ENCODE measurements around the gene TENT5D.

TENT5D gene

GRCh38 chrX:80485543-80485942 is 65.3 kb downstream of the TENT5D start:
- H3K9me3 ChIP-seq (ENCODE audit: control insufficient read depth in 1 of 2, low read length in 2 of 2), result no peaks in the 10 kb centered on the region
- no peaks in the 10 kb centered on the region for H3K36me3 ChIP-seq (ENCODE audit: control insufficient read depth in 1 of 2, insufficient read depth in 2 of 2, low read length in 2 of 2)
- H3K4me3 ChIP-seq (ENCODE audit: low read depth in 1 of 2, low read length in 2 of 2), result no peak overlapping the region
- H3K4me1 ChIP-seq (ENCODE audit: control insufficient read depth in 1 of 2, insufficient read depth in 2 of 2, low read length in 2 of 2), result no peaks in the 10 kb centered on the region
- no peak overlapping the region for H3K27ac ChIP-seq (ENCODE audit: low read length)
- no peaks in the 10 kb centered on the region for H3K27me3 ChIP-seq (ENCODE audit: low read depth, low read length)

GRCh38 chrX:80486299-80486698 is 66.1 kb downstream of the TENT5D start:
- H3K4me1 ChIP-seq (ENCODE audit: control insufficient read depth in 1 of 2, insufficient read depth in 2 of 2, low read length in 2 of 2), result no peaks in the 10 kb centered on the region
- H3K27me3 ChIP-seq (ENCODE audit: low read depth, low read length), result no peaks in the 10 kb centered on the region
- H3K36me3 ChIP-seq (ENCODE audit: control insufficient read depth in 1 of 2, insufficient read depth in 2 of 2, low read length in 2 of 2), result no peaks in the 10 kb centered on the region
- no peaks in the 10 kb centered on the region for H3K9me3 ChIP-seq (ENCODE audit: control insufficient read depth in 1 of 2, low read length in 2 of 2)
- H3K4me3 ChIP-seq (ENCODE audit: low read depth in 1 of 2, low read length in 2 of 2), result no peak overlapping the region
- no peak overlapping the region for H3K27ac ChIP-seq (ENCODE audit: low read length)

- Histone ChIP-seq H3K27ac (ENCODE audit: low read length) (no peak overlapping the region), H3K4me1 (ENCODE audit: control insufficient read depth in 1 of 2, insufficient read depth in 2 of 2, low read length in 2 of 2) (no peaks in the 10 kb centered on the region), H3K4me3 (ENCODE audit: low read depth in 1 of 2, low read length in 2 of 2) (no peak overlapping the region), H3K27me3 (ENCODE audit: low read depth, low read length) (no peaks in the 10 kb centered on the region), H3K9me3 (ENCODE audit: control insufficient read depth in 1 of 2, low read length in 2 of 2) (no peaks in the 10 kb centered on the region), H3K36me3 (ENCODE audit: control insufficient read depth in 1 of 2, insufficient read depth in 2 of 2, low read length in 2 of 2) (no peaks in the 10 kb centered on the region)
These were observed 68.9 kb downstream of the TENT5D start for GRCh38 chrX:80489166-80489565.

Measured in muscle layer of duodenum (tissue), 2 donors.